HG03558 (cell line): ENCODE results near the gene ACAD8.
"Not testable (repeated sequence)": the region's sequence is repeated elsewhere in the genome, so short reads cannot be mapped to it uniquely, and the experiment has no call there.

Source experiments
- ATAC-seq: cut with Tn5 transposase; IDR thresholded peaks from one replicate; pipeline ENCODE4 v1.9.1; 2021; ENCODE audit warnings: moderate number of reproducible peaks; ENCODE audit not compliant: unreplicated experiment; ENCODE audit errors: extremely low read depth

ACAD8 gene

GRCh38 chr11:134237557-134237922 lies 15.8 kb upstream of the ACAD8 start:
- ATAC-seq: no peak

- ATAC-seq: no peak
Measured at GRCh38 chr11:134238956-134239355, 14.4 kb upstream of the ACAD8 start.

DNA sequence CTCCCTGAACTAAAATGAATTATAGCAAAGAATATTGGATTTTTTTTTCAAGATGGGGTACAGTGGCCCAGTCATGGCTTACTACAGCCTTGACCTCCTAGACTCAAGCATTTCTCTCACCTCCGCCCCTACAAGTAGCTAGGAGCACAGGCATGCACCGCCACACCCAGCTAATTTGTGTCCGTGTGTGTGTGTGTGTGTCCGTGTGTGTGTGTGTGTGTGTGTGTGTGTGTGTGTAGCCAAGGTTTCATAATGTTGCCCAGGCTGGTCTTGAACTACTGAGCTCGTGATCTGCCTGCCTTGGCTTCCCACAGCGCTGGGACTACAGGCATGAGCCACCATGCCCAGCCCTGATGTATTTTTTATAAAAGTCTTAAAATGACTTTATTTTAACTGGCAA lies 12.8 kb upstream of the ACAD8 start:
- no peak for ATAC-seq

- no peak for ATAC-seq
Measured at GRCh38 chr11:134242376-134242775, 11.0 kb upstream of the ACAD8 start.

DNA sequence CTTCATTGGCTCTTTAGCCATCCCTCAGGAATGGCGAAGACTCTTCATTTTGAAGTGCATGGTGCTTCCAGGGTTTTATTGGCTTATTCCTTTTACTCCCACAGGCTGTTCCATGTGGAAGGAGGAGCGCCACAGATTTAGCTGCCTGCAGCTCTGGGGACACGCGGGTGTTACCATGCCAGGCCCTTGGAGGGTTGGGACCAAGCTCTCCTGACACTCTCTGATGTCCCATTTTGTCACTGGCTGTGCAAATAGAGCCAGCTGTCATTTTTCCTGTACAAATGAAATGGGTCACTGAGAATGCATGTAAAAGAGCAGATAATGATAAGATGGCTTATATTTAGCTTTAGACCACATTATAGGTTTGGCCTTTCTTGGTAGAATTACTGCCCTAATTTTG lies 9.5 kb upstream of the ACAD8 start:
- no peak for ATAC-seq

DNA sequence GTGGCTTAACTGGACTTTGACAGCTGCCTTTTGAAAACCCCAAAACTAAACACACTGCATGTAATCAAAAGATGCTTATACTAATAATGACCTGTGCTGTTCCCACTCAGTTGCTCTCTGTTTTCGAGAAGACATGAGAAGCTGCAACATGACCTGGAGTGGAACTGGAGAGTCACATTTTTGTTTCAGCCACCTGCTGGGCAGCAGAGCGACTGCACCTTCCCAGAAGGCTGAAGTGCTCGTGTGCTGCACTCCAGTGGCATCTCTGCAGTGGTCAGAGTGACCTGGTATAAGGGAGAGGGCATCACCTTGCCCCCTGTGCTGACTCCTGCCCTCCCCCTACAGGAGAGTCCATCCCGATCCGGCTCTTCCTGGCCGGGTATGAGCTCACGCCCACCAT lies 8.8 kb upstream of the ACAD8 start:
- ATAC-seq: peak; percentile 70

- ATAC-seq: no peak
Measured at GRCh38 chr11:134245434-134245833, 7.9 kb upstream of the ACAD8 start.

- no peak for ATAC-seq
Measured at GRCh38 chr11:134246100-134246499, 7.3 kb upstream of the ACAD8 start.

DNA sequence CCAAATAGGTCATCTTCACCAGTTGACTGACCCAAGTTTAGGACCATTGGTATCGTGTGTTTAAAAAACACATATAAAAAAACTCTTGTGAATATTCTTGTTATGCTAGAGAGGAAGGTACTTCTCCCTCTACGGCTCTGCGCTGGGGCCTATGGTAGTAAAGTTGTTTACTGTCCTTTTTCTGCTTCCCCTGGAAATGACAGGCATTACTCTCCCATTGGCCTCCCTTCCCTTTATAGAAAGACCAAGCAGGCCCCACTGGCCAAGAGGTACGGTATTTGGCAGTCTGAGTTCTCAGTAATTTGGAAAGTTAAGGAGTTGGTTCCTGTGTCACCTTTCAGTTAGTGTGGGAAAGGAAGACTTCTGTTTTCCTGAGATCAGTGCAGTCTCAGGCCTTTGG lies 6.7 kb upstream of the ACAD8 start:
- no peak for ATAC-seq

- ATAC-seq: no peak
Measured at GRCh38 chr11:134248910-134249480, 4.4 kb upstream of the ACAD8 start.

- ATAC-seq: no peak
Measured at GRCh38 chr11:134250246-134250645, 3.1 kb upstream of the ACAD8 start.

DNA sequence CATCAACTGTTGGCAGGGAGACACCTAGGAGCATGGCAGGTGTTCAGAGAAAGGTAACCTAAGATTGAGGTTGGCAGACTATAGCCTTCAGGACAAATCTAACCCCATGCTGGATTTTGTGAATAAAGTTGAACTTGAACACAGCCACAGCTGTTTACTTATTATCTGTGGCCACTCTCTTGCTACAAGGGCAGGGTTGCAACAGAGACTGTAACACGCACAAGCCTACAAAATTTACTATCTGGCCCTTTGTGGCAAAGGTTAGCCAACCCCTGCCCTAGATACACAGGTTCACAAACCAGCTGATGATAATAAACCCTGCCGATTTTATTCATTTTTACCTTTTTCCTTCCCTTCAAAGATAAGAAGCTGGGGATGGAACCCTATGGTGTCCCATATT lies 2.7 kb upstream of the ACAD8 start:
- no peak for ATAC-seq

- ATAC-seq: peak; percentile 16
Measured at GRCh38 chr11:134252346-134253187, 801 bp upstream of the ACAD8 start.

DNA sequence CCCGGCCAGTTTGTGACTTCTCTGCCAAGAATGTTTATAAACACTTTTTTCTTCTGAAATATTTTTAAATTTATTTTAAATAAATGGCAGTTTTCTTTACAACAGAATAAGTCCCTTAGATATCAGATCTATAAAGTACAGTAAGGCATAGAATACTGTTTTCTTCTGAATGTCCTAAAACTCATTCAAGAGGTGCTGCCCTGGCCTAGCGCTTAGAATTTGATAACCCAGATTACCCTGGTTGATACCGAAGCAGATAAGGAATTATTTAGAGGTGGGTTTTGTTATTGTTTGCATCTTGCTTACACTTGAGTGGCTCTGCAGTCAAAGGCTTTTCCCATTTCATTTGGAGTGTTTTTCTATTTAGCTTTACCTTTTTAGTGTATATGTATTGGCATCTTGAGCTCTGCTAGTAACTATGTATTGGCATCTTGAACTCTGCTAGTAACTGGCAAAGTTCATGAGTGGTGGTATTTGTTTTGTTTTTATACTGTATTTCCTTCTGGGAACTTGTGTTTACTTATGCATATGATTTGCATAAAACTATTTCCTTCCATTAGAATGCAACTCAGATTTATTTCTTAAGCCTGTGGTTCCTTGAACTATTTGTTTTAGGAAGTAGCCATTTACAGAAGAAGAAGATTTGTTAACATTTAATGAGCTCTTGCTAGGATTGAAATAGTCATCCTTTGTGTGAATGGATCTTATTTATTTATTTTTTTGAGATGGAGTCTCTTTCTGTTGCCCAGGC lies 1.2 kb downstream of the ACAD8 start:
- no peak for ATAC-seq

DNA sequence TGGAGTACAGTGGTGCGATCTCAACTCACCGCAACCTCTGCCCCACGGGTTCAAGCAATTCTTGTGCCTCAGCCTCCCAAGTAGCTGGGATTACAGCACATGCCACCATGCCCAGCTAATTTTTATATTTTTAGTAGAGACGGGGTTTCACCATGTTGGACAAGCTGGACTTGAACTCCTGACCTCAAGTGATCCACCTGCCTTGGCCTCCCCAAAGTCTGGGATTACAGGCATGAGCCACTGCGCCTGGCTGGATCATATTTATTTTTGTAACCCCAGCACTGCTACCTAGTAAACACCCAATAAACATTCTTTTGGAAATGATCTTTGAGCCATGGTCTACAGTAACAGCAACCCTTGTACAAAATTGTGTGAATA lies 1.8 kb downstream of the ACAD8 start:
- not testable (repeated sequence) for ATAC-seq

- no peak for ATAC-seq
Measured at GRCh38 chr11:134257101-134257500, 3.7 kb downstream of the ACAD8 start.

DNA sequence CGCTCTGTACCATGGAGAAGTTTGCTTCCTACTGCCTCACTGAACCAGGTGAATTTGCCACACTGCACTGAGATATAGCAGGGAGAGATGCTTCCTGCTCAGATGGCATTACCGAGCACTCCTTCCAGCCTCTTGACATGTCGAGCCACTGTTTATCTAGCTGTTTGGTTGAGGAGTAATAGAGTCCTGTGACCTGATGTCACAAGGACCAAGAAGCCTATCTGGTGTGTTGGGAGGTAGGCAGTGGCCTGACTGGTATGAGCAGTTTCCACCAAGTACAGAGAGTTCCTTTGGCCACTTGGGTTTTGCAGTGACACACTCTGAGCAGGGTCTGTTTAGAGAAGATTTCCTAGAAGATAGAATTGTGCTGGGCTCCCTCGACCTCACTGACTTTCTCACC lies 5.2 kb downstream of the ACAD8 start:
- no peak for ATAC-seq

- ATAC-seq: no peak
Measured at GRCh38 chr11:134260503-134260902, 7.1 kb downstream of the ACAD8 start.

DNA sequence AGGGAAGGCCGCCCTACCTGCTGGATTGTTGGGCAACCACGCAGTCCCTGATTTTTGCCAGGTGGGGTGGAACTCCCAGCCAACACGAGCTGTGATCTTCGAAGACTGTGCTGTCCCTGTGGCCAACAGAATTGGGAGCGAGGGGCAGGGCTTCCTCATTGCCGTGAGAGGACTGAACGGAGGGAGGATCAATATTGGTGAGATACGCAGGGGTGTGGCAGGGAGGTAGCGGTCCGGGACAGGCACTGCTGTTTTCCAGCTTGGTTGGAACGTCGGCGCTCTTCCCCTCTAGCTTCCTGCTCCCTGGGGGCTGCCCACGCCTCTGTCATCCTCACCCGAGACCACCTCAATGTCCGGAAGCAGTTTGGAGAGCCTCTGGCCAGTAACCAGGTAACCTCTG lies 7.6 kb downstream of the ACAD8 start:
- no peak for ATAC-seq

DNA sequence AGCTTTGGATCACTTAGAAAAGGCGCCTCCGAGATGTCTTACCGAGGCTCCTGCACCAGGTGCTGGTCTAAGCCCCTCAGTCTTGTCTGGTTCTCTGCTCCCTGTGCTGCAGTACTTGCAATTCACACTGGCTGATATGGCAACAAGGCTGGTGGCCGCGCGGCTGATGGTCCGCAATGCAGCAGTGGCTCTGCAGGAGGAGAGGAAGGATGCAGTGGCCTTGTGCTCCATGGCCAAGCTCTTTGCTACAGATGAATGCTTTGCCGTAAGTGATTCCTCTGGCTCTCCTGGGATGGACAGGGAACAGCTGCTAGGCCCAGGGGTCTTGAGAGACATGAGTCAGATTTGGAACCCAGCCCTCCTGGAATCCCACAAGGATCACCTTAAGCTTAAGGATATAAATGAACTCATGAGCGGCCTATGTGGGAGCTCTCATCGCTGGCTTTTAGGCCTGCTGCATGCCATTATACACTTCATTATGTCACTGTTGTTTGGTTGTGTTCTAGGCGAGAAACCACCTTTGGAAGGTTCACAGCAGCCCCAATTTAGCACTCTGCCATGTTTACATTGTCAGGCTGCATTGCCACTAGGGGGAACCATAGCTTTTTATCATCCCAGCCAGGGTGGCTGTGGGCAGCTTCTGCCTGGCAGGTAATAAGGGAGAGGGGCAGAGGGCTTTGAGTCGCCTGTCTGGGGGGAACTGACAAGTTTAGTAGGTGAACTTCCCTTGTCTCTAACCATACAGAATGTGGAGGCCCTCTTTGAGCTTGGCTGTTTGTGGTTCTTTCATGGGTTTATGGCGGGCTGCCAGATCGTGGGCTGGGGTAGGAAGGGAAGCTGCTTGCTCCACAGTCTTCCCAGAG lies 8.5 kb downstream of the ACAD8 start:
- no peak for ATAC-seq
